GM19395 (cell line): ENCODE measurements around the gene DUSP3.

ENCODE experiments used
- ATAC-seq: cut with Tn5 transposase; IDR thresholded peaks from one replicate; pipeline ENCODE4 v1.9.1; 2021; ENCODE audit warnings: mild to moderate bottlenecking, moderate library complexity; ENCODE audit not compliant: unreplicated experiment

Gene DUSP3

GRCh38 chr17:43778337-43779144, at the start of gene DUSP3:
DUSP3 (minus strand) TSS chr17:43778977; CDS start chr17:43778924, 53 bp downstream.
- no peak for ATAC-seq

GRCh38 chr17:43827596-43827995, 48.8 kb upstream of the DUSP3 start:
- ATAC-seq = no peak

GRCh38 chr17:43826206-43826605, 47.4 kb upstream of the DUSP3 start:
- ATAC-seq = no peak

GRCh38 chr17:43825567-43825966, 46.8 kb upstream of the DUSP3 start:
- ATAC-seq = no peak

GRCh38 chr17:43823350-43824084, 44.7 kb upstream of the DUSP3 start:
- ATAC-seq = no peak

GRCh38 chr17:43822570-43823190, 43.9 kb upstream of the DUSP3 start:
- no peak for ATAC-seq

GRCh38 chr17:43820759-43821158, 42.0 kb upstream of the DUSP3 start:
- ATAC-seq = no peak

GRCh38 chr17:43818966-43819365, 40.2 kb upstream of the DUSP3 start:
- ATAC-seq = no peak

- no peak for ATAC-seq
Observed at GRCh38 chr17:43817826-43818225, 39.0 kb upstream of the DUSP3 start.

- ATAC-seq = no peak
Observed at GRCh38 chr17:43816336-43817320, 37.9 kb upstream of the DUSP3 start.

- no peak for ATAC-seq
Observed at GRCh38 chr17:43814714-43815113, 35.9 kb upstream of the DUSP3 start.

- ATAC-seq = no peak
Observed at GRCh38 chr17:43814026-43814425, 35.2 kb upstream of the DUSP3 start.

- ATAC-seq = no peak
Observed at GRCh38 chr17:43813386-43813785, 34.6 kb upstream of the DUSP3 start.

GRCh38 chr17:43812396-43813265, 33.9 kb upstream of the DUSP3 start:
- ATAC-seq = no peak

GRCh38 chr17:43810823-43811222, 32.0 kb upstream of the DUSP3 start:
- ATAC-seq = no peak

- no peak for ATAC-seq
Observed at GRCh38 chr17:43810226-43810715, 31.5 kb upstream of the DUSP3 start.

GRCh38 chr17:43809121-43809520, 30.3 kb upstream of the DUSP3 start:
- ATAC-seq = no peak

GRCh38 chr17:43808076-43808475, 29.3 kb upstream of the DUSP3 start:
- no peak for ATAC-seq

- ATAC-seq = no peak
Observed at GRCh38 chr17:43805117-43805516, 26.3 kb upstream of the DUSP3 start.
